WTC11 (cell line): Measurements from ENCODE around the gene PISD.

Source experiments
- CBFB ChIP-seq: sonication (generic); formaldehyde crosslinking; IDR thresholded peaks from 2 replicates; pipeline ENCODE4 v1.8.1; 2022; ENCODE audit warnings: mild to moderate bottlenecking, low read depth, missing genetic modification reagents
- ESRRA ChIP-seq: sonication (generic); formaldehyde crosslinking; IDR thresholded peaks from 2 replicates; pipeline ENCODE4 v1.8.1; 2022; ENCODE audit warnings: mild to moderate bottlenecking, missing genetic modification reagents, borderline replicate concordance
- FOXP1 ChIP-seq: sonication (generic); formaldehyde crosslinking; IDR thresholded peaks from 2 replicates; pipeline ENCODE4 v1.8.0; 2022; ENCODE audit warnings: missing genetic modification reagents, mild to moderate bottlenecking, moderate library complexity, borderline replicate concordance
- NR1H2 ChIP-seq: sonication (generic); formaldehyde crosslinking; IDR thresholded peaks from 2 replicates; pipeline ENCODE4 v1.9.0; 2021; ENCODE audit warnings: mild to moderate bottlenecking, moderate library complexity, missing genetic modification reagents
- ZNF138 ChIP-seq: sonication (generic); formaldehyde crosslinking; conservative IDR thresholded peaks from 2 replicates; pipeline ENCODE4 v1.8.1; 2022; ENCODE audit warnings: mild to moderate bottlenecking, moderate library complexity, missing genetic modification reagents
- TF ChIP-seq, protein P1 (sequence below): fragments of 200-600 bp; IDR thresholded peaks from 2 replicates; pipeline ENCODE4 v1.8.0; 2022; ENCODE audit warnings: antibody characterized with exemption
- TF ChIP-seq, protein P2 (sequence below): sonication (generic); formaldehyde crosslinking; IDR thresholded peaks from 2 replicates; pipeline ENCODE4 v1.8.1; 2023; ENCODE audit warnings: mild to moderate bottlenecking, missing genetic modification reagents, moderate library complexity
- TF ChIP-seq, protein P3 (sequence below): sonication (generic); formaldehyde crosslinking; IDR thresholded peaks from 2 replicates; pipeline ENCODE4 v1.8.0; 2022; ENCODE audit warnings: mild to moderate bottlenecking, missing genetic modification reagents
- TF ChIP-seq, protein P4 (sequence below): sonication (generic); formaldehyde crosslinking; conservative IDR thresholded peaks from 2 replicates; pipeline ENCODE4 v1.8.1; 2022; ENCODE audit warnings: mild to moderate bottlenecking, missing genetic modification reagents

DNA sequence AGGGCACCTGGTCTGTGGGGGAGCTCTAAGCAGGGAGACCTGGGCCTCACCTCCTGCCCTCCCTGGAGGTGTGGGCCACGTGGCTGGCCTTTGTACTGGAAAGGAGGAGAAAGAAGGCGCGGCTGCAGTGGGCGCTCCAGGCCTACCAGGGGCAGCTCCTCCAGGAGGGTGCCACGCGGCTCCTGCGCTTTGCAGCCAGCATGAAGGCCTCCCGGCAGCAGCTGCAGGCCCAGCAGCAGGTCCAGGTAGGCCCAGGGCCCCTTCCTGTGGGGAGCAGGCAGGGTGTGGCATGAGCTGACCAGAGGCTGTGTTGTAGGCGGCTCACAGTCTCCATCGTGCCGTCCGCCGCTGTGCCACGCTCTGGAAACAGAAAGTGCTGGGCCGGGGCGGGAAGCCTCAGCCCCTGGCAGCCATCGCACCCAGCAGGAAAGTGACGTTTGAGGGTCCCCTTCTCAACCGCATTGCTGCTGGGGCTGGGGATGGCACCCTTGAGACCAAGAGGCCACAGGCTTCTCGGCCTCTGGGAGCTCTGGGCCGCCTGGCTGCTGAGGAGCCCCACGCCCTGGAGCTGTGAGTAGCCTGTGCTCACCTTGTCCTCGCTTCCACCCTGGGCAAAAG is 48.6 kb downstream of the PISD start:
- TF ChIP-seq, protein P1, sequence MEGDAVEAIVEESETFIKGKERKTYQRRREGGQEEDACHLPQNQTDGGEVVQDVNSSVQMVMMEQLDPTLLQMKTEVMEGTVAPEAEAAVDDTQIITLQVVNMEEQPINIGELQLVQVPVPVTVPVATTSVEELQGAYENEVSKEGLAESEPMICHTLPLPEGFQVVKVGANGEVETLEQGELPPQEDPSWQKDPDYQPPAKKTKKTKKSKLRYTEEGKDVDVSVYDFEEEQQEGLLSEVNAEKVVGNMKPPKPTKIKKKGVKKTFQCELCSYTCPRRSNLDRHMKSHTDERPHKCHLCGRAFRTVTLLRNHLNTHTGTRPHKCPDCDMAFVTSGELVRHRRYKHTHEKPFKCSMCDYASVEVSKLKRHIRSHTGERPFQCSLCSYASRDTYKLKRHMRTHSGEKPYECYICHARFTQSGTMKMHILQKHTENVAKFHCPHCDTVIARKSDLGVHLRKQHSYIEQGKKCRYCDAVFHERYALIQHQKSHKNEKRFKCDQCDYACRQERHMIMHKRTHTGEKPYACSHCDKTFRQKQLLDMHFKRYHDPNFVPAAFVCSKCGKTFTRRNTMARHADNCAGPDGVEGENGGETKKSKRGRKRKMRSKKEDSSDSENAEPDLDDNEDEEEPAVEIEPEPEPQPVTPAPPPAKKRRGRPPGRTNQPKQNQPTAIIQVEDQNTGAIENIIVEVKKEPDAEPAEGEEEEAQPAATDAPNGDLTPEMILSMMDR, result no peak
- no peak for TF ChIP-seq NR1H2 (CRISPR knock-in tag)
- no peak for TF ChIP-seq ZNF138 (CRISPR knock-in tag)
- TF ChIP-seq, protein P2, sequence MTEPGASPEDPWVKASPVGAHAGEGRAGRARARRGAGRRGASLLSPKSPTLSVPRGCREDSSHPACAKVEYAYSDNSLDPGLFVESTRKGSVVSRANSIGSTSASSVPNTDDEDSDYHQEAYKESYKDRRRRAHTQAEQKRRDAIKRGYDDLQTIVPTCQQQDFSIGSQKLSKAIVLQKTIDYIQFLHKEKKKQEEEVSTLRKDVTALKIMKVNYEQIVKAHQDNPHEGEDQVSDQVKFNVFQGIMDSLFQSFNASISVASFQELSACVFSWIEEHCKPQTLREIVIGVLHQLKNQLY, result no peak
- TF ChIP-seq, protein P3, sequence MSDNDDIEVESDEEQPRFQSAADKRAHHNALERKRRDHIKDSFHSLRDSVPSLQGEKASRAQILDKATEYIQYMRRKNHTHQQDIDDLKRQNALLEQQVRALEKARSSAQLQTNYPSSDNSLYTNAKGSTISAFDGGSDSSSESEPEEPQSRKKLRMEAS (CRISPR knock-in tag), result no peak
- TF ChIP-seq ESRRA (CRISPR knock-in tag), result no peak
- no peak for TF ChIP-seq CBFB (CRISPR knock-in tag)
- no peak for TF ChIP-seq FOXP1
- TF ChIP-seq, protein P4, sequence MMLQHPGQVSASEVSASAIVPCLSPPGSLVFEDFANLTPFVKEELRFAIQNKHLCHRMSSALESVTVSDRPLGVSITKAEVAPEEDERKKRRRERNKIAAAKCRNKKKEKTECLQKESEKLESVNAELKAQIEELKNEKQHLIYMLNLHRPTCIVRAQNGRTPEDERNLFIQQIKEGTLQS (CRISPR knock-in tag), result no peak
